NCI-H146 (cell line): ENCODE results near the gene EPHB2.

Experiments used
- DNase-seq: peaks from one replicate; lab custom pipeline; 2025; lab: John Stamatoyannopoulos, UW

EPHB2 gene

GRCh38 chr1:22780696-22781095, 70.1 kb downstream of the EPHB2 start:
- no peak for DNase-seq

GRCh38 chr1:22781483-22781882, 70.8 kb downstream of the EPHB2 start:
- DNase-seq = no peak

- no peak for DNase-seq
Observed at GRCh38 chr1:22782406-22782805, 71.8 kb downstream of the EPHB2 start.

- no peak for DNase-seq
Observed at GRCh38 chr1:22784317-22784716, 73.7 kb downstream of the EPHB2 start.

GRCh38 chr1:22784737-22785136, 74.1 kb downstream of the EPHB2 start:
- no peak for DNase-seq

- DNase-seq = no peak
Observed at GRCh38 chr1:22786101-22786500, 75.5 kb downstream of the EPHB2 start.

- DNase-seq = no peak
Observed at GRCh38 chr1:22786719-22787489, 76.3 kb downstream of the EPHB2 start.

- DNase-seq = no peak
Observed at GRCh38 chr1:22787636-22788035, 77.0 kb downstream of the EPHB2 start.

- no peak for DNase-seq
Observed at GRCh38 chr1:22788254-22788661, 77.6 kb downstream of the EPHB2 start.

- peak; percentile 92 for DNase-seq
Observed at GRCh38 chr1:22789356-22789994, 78.8 kb downstream of the EPHB2 start.

GRCh38 chr1:22790232-22791008, 79.8 kb downstream of the EPHB2 start:
- peak; percentile 79 for DNase-seq

GRCh38 chr1:22791831-22792347, 81.2 kb downstream of the EPHB2 start:
- peak; percentile 63 for DNase-seq

GRCh38 chr1:22792396-22793160, 81.9 kb downstream of the EPHB2 start:
- DNase-seq = no peak

GRCh38 chr1:22793647-22794046, 83.0 kb downstream of the EPHB2 start:
- no peak for DNase-seq

- no peak for DNase-seq
Observed at GRCh38 chr1:22794647-22795365, 84.2 kb downstream of the EPHB2 start.

GRCh38 chr1:22795366-22795714, 84.7 kb downstream of the EPHB2 start:
- no peak for DNase-seq

- no peak for DNase-seq
Observed at GRCh38 chr1:22796642-22797041, 86.0 kb downstream of the EPHB2 start.

- no peak for DNase-seq
Observed at GRCh38 chr1:22798083-22798482, 87.4 kb downstream of the EPHB2 start.

- no peak for DNase-seq
Observed at GRCh38 chr1:22799971-22800370, 89.3 kb downstream of the EPHB2 start.

GRCh38 chr1:22800629-22801028, 90.0 kb downstream of the EPHB2 start:
- no peak for DNase-seq

- DNase-seq = no peak
Observed at GRCh38 chr1:22801347-22801746, 90.7 kb downstream of the EPHB2 start.
